Stimulated activated CD4-positive, alpha-beta T cell treated with anti-CD3 and anti-CD28 coated beads, Interleukin-4, amount 100 ng/mL, for 48 hours (primary cell): ENCODE data around the gene INSYN1.

ENCODE experiments used
- DNase-seq, 2 donors: peaks; one replicate each; pipeline ENCODE4 v3.0.0-alpha.2; 2020; ENCODE audit warnings: low read depth in 2 of 2

Gene INSYN1

GRCh38 chr15:73687351-73687750 lies 65.8 kb downstream of the INSYN1 start:
- DNase-seq, result no peak

DNA sequence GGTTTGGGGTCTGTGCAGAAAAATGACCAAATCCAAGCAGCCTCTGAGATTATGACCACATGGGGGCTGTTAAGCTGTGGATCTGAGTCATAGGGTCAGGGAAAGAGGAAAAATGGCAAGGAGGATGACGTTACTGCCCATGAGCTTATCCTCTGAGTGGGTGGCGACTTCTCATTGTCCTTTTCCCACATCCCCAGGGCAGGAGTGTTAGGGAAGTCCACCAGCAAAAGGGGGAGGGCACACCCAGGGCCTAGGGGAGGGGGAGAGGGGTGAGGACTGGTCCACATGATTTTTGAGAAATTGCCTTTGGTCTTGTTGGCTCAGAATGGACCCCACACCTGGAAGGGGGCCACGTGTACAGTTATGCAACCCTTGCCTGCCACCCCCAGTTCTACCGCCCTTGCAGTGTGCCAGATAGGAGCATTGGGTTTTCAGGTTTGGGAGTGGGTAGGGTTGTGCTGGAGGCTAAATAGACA lies 66.3 kb downstream of the INSYN1 start:
- DNase-seq, result no peak

GRCh38 chr15:73685981-73686380 lies 67.2 kb downstream of the INSYN1 start:
- no peak for DNase-seq
